ENCODE measurements around the gene GTF3A.

- TF ChIP-seq CTCF (conservative IDR thresholded peaks at IDR 0.05; ENCODE audit: low read depth in 2 of 2) (no peak), ZNF114 (CRISPR knock-in tag; IDR thresholded peaks at IDR 0.05) (no peak), EZH2phosphoT487 (IDR thresholded peaks at IDR 0.05; ENCODE audit: unreplicated experiment) (no peak), POLR2AphosphoS5 (IDR thresholded peaks at IDR 0.05; ENCODE audit: low read depth) (no peak), CREB1 (CRISPR knock-in tag; IDR thresholded peaks at IDR 0.05; ENCODE audit: low read depth) (no peak), EZH2 (IDR thresholded peaks at IDR 0.05; ENCODE audit: low read depth, unreplicated experiment) (no peak)
These were observed 32.9 kb upstream of the GTF3A start for GRCh38 chr13:27391471-27391870.

All from GM23338 (cell line).